ENCODE measurements around the gene DIP2C. TPM values are rescaled to one million over a fixed set of nuclear protein-coding genes. Genes with fewer than 3 reads are reported as not detected.
"Not testable (repeated sequence)": the region's sequence is repeated elsewhere in the genome, so short reads cannot be mapped to it uniquely, and the experiment has no call there.

The DIP2C gene
- total and polyA plus RNA-seq, 2 donors from 2014 or later: 6.2 to 22.6 TPM

DNA sequence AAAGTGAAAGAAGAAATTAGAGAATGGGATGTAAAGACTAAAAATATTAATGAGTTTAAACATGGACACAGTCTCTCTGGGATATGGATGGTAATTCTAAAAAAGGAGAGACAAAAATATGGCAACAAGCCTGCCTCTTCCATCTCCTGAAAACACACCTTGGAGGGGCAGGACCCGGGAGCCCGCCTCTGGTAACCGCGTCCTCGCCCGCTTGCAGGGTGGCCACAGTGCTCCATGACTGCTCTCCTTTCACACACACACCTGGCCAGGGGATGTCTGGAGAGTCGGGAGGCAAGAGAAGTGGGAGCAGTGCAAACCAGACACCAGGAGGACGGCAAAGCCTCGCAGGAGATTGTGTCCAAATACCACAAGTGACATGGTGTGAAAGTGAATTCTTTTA, 387.9 kb downstream of the DIP2C start:
- DNase-seq: no peak
- intact Hi-C loops (cut with DNase I): no loop called here
- no peak overlapping the region for H3K27ac ChIP-seq (ENCODE audit: low read depth in 2 of 2, low read length in 2 of 2)

DNA sequence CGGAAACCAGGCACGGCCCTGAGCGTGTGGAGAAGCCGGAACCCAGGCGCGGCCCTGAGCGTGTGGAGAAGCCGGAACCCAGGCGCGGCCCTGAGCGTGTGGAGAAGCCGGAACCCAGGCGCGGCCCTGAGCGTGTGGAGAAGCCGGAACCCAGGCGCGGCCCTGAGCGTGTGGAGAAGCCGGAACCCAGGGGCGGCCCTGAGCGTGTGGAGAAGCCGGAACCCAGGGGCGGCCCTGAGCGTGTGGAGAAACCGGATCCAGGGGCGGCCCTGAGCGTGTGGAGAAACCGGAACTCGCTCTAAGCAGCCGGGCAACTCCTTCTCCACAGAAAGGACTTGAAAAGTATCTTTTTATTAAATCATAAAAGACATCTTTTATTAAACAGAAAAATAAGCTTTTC, 388.9 kb downstream of the DIP2C start:
- DNase-seq; H3K27me3 ChIP-seq (ENCODE audit: control insufficient read depth, insufficient read depth, low read length); H3K9ac ChIP-seq (ENCODE audit: low read length in 3 of 3); FAIRE-seq; H3K27ac ChIP-seq (ENCODE audit: low read depth in 2 of 2, low read length in 2 of 2); intact Hi-C loops (cut with DNase I); H3K9me3 ChIP-seq (ENCODE audit: control insufficient read depth in 2 of 3, insufficient read depth in 1 of 3, low read length in 3 of 3); H3K4me1 ChIP-seq (ENCODE audit: control insufficient read depth in 2 of 3, insufficient read depth in 2 of 3, low read depth in 1 of 3, low read length in 3 of 3); H3K4me3 ChIP-seq (ENCODE audit: low read length in 3 of 3): not testable (repeated sequence)
- peaks cover 3 to 14% (median 13%) of the 10 kb centered on the region in 3 donors for H3K36me3 ChIP-seq (ENCODE audit: control insufficient read depth in 2 of 3, insufficient read depth in 3 of 3, low read length in 3 of 3)

More for the DNA sequence above, 387.9 kb downstream of the DIP2C start:
- TF ChIP-seq, protein P1, sequence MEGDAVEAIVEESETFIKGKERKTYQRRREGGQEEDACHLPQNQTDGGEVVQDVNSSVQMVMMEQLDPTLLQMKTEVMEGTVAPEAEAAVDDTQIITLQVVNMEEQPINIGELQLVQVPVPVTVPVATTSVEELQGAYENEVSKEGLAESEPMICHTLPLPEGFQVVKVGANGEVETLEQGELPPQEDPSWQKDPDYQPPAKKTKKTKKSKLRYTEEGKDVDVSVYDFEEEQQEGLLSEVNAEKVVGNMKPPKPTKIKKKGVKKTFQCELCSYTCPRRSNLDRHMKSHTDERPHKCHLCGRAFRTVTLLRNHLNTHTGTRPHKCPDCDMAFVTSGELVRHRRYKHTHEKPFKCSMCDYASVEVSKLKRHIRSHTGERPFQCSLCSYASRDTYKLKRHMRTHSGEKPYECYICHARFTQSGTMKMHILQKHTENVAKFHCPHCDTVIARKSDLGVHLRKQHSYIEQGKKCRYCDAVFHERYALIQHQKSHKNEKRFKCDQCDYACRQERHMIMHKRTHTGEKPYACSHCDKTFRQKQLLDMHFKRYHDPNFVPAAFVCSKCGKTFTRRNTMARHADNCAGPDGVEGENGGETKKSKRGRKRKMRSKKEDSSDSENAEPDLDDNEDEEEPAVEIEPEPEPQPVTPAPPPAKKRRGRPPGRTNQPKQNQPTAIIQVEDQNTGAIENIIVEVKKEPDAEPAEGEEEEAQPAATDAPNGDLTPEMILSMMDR (IDR thresholded peaks at IDR 0.05; ENCODE audit: borderline replicate concordance, extremely low read depth, insufficient read depth): no peak
- Histone ChIP-seq H3K4me3 (ENCODE audit: low read length in 3 of 3) (no peak overlapping the region), H3K9me3 (ENCODE audit: control insufficient read depth in 2 of 3, insufficient read depth in 1 of 3, low read length in 3 of 3) (no peaks in the 10 kb centered on the region), H3K36me3 (ENCODE audit: control insufficient read depth in 2 of 3, insufficient read depth in 3 of 3, low read length in 3 of 3) (peaks cover 3 to 14% (median 13%) of the 10 kb centered on the region in 3 donors), H3K27me3 (ENCODE audit: control insufficient read depth, insufficient read depth, low read length) (no peaks in the 10 kb centered on the region), H3K9ac (ENCODE audit: low read length in 3 of 3) (no peak overlapping the region), H3K4me1 (ENCODE audit: control insufficient read depth in 2 of 3, insufficient read depth in 2 of 3, low read depth in 1 of 3, low read length in 3 of 3) (no peaks in the 10 kb centered on the region)
- no peak for FAIRE-seq

DNA sequence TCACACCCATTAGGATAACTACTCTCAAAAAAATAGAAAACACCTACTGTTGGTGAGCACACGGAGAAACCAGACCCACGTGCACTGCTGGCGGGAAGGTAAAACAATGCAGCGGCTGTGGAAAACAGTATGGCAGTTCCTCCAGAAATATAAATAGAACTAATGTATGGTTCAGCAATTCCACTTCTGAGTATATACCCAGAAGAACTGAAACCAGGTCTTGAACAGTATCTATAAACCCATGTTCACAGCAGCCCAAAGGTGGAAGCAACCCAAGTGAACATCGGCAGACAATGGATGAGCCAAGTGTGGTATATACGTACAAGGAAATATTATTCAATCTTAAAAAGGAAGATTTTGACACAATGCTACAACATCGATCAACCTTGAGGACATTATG, 389.5 kb downstream of the DIP2C start:
- no peak overlapping the region for H3K9ac ChIP-seq (ENCODE audit: low read length in 3 of 3)
- H3K27me3 ChIP-seq (ENCODE audit: control insufficient read depth, insufficient read depth, low read length): no peaks in the 10 kb centered on the region
- H3K4me1 ChIP-seq (ENCODE audit: control insufficient read depth in 2 of 3, insufficient read depth in 2 of 3, low read depth in 1 of 3, low read length in 3 of 3): no peaks in the 10 kb centered on the region
- no peaks in the 10 kb centered on the region for H3K9me3 ChIP-seq (ENCODE audit: control insufficient read depth in 2 of 3, insufficient read depth in 1 of 3, low read length in 3 of 3)
- no peak for DNase-seq
- TF ChIP-seq, protein P1 (IDR thresholded peaks at IDR 0.05; ENCODE audit: borderline replicate concordance, extremely low read depth, insufficient read depth): no peak
- intact Hi-C loops (cut with DNase I): no loop called here
- FAIRE-seq: no peak
- no peak overlapping the region for H3K4me3 ChIP-seq (ENCODE audit: low read length in 3 of 3)
- H3K36me3 ChIP-seq (ENCODE audit: control insufficient read depth in 2 of 3, insufficient read depth in 3 of 3, low read length in 3 of 3): peaks cover 3 to 14% (median 12%) of the 10 kb centered on the region in 3 donors
- H3K27ac ChIP-seq (ENCODE audit: low read depth in 2 of 2, low read length in 2 of 2): no peak overlapping the region

DNA sequence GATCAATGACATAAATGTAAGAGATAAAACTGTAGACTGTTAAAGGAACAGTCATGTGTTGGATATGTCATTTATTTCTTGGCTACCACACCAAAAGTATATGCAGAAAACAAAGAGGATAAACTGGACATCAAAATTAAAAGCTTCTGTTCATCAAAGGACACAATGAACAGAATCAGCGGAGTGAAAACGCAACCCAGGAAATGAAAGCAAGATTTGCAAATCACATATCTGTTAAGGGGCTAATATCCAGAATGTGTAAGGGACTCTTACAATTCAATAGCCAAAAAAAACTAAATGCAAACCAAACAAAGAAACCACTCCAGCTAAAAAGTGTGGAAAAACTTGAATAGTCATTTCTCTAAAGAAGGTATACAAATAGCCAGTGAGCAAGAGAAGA, 390.0 kb downstream of the DIP2C start:
- intact Hi-C loops (cut with DNase I): no loop called here
- Histone ChIP-seq H3K4me1 (ENCODE audit: control insufficient read depth in 2 of 3, insufficient read depth in 2 of 3, low read depth in 1 of 3, low read length in 3 of 3) (no peaks in the 10 kb centered on the region), H3K9ac (ENCODE audit: low read length in 3 of 3) (no peak overlapping the region), H3K9me3 (ENCODE audit: control insufficient read depth in 2 of 3, insufficient read depth in 1 of 3, low read length in 3 of 3) (no peaks in the 10 kb centered on the region), H3K4me3 (ENCODE audit: low read length in 3 of 3) (no peak overlapping the region), H3K27ac (ENCODE audit: low read depth in 2 of 2, low read length in 2 of 2) (no peak overlapping the region), H3K27me3 (ENCODE audit: control insufficient read depth, insufficient read depth, low read length) (no peaks in the 10 kb centered on the region), H3K36me3 (ENCODE audit: control insufficient read depth in 2 of 3, insufficient read depth in 3 of 3, low read length in 3 of 3) (peaks cover 3 to 14% (median 10%) of the 10 kb centered on the region in 3 donors)
- DNase-seq: no peak
- TF ChIP-seq, protein P1 (IDR thresholded peaks at IDR 0.05; ENCODE audit: borderline replicate concordance, extremely low read depth, insufficient read depth): no peak
- FAIRE-seq: no peak

All from kidney (tissue), 14 donors.